ENCODE measurements around the gene ANLN.
"Not testable (repeated sequence)": the region's sequence is repeated elsewhere in the genome, so short reads cannot be mapped to it uniquely, and the experiment has no call there.

- TF ChIP-seq POLR2A, CTCF (IDR thresholded peaks at IDR 0.05): not testable (repeated sequence)
Observed at GRCh38 chr7:36378555-36378954, 11.1 kb upstream of the ANLN start.

Data from Peyer's patch (tissue), 4 donors.